Parathyroid adenoma (tissue), 2 donors: ENCODE measurements around the gene VENTX.
A peak's percentile ranks its signal among the peaks of the same experiment; 100 is the strongest.

Experiments
- H2AFZ ChIP-seq: fragments of 300-600 bp; sonication (generic); one replicate; pipeline ENCODE4 v1.7.0; 2017; ENCODE audit warnings: antibody characterized with exemption, mild to moderate bottlenecking
- H3K27ac ChIP-seq: fragments of 300-600 bp; sonication (generic); one replicate; pipeline ENCODE4 v1.7.0; 2017
- H3K27me3 ChIP-seq: fragments of 300-600 bp; sonication (generic); one replicate; pipeline ENCODE4 v1.7.0; 2017; ENCODE audit warnings: low read length; ENCODE audit not compliant: control insufficient read depth, insufficient read depth
- H3K36me3 ChIP-seq: fragments of 300-600 bp; sonication (generic); one replicate; pipeline ENCODE4 v1.7.0; 2017; ENCODE audit warnings: low read length; ENCODE audit not compliant: control insufficient read depth, insufficient read depth
- H3K4me1 ChIP-seq: fragments of 300-600 bp; sonication (generic); one replicate; pipeline ENCODE4 v1.7.0; 2017; ENCODE audit warnings: control low read depth
- H3K4me2 ChIP-seq: fragments of 300-600 bp; sonication (generic); one replicate; pipeline ENCODE4 v1.7.0; 2017; ENCODE audit warnings: low read length
- H3K4me3 ChIP-seq: fragments of 300-600 bp; sonication (generic); one replicate; pipeline ENCODE4 v1.7.0; 2017; ENCODE audit warnings: low read depth, low read length
- H3K79me2 ChIP-seq: fragments of 300-600 bp; sonication (generic); one replicate; pipeline ENCODE4 v1.7.0; 2017; ENCODE audit warnings: control low read depth
- H3K9ac ChIP-seq: fragments of 300-600 bp; sonication (generic); one replicate; pipeline ENCODE4 v1.7.0; 2017; ENCODE audit warnings: mild to moderate bottlenecking
- H3K9me3 ChIP-seq: fragments of 300-600 bp; sonication (generic); one replicate; pipeline ENCODE4 v1.7.0; 2017; ENCODE audit warnings: low read length; ENCODE audit not compliant: control insufficient read depth
- TF ChIP-seq, protein P1 (sequence below): fragments of 300-600 bp; sonication (generic); IDR thresholded peaks from one replicate; pipeline ENCODE4 v1.7.0; 2017; ENCODE audit warnings: antibody characterized with exemption, mild to moderate bottlenecking
- donor health status: primary hyperparathyroidism.

Gene VENTX, protein sequence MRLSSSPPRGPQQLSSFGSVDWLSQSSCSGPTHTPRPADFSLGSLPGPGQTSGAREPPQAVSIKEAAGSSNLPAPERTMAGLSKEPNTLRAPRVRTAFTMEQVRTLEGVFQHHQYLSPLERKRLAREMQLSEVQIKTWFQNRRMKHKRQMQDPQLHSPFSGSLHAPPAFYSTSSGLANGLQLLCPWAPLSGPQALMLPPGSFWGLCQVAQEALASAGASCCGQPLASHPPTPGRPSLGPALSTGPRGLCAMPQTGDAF

DNA sequence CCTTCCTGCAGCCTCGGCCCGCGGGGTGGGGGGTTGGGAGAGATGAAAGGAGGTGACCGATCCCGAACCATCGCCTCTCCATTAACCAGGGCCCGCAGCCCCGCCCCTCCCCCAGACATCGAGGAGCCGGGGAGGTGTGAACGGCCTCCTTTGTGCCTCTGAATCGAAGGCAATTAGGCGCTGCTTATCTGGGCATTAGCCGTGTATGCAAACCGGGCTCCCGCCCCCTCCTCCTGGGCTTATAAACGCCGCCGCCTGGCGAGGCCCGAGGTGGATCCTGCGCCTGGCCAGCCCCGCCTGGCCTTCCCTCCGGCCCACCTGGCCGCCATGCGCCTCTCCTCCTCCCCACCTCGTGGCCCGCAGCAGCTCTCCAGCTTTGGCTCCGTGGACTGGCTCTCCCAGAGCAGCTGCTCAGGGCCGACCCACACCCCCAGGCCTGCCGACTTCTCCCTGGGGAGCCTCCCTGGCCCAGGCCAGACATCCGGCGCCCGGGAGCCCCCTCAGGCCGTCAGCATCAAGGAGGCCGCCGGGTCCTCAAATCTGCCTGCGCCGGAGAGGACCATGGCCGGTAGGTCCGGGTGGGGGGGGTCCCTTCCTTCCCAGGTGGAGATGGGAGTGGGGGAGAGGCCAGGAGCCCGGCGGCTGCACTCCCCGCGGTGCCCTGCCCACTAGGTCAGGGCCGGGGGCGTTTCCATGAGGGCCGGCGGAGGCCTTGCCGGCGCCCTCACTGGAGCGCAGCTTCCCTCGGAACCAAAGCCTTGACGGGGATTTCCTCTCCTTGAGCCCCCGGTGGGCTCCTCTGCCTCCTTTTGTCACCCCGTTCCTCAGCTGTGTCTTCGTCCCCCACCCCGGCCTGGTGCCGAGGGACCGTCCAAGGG is at the start of gene VENTX:
VENTX (plus strand) TSS at position 268 of the 878 bp plus-strand sequence; CDS start at position 328, 60 bp downstream.
- Histone ChIP-seq H3K9ac (no peak within 1 kb of the TSS), H3K27ac (no peak within 1 kb of the TSS), H3K9me3 (no peaks in the 10 kb centered on the region), H3K27me3 (no peaks in the 10 kb centered on the region), H3K4me3 (peak within 1 kb of the TSS; percentile 11), H2AFZ (no peak within 1 kb of the TSS), H3K4me1 (no peaks in the 10 kb centered on the region), H3K79me2 (no peaks in the 10 kb centered on the region), H3K36me3 (no peaks in the 10 kb centered on the region), H3K4me2 (peak within 1 kb of the TSS; percentile 38)
- TF ChIP-seq, protein P1, sequence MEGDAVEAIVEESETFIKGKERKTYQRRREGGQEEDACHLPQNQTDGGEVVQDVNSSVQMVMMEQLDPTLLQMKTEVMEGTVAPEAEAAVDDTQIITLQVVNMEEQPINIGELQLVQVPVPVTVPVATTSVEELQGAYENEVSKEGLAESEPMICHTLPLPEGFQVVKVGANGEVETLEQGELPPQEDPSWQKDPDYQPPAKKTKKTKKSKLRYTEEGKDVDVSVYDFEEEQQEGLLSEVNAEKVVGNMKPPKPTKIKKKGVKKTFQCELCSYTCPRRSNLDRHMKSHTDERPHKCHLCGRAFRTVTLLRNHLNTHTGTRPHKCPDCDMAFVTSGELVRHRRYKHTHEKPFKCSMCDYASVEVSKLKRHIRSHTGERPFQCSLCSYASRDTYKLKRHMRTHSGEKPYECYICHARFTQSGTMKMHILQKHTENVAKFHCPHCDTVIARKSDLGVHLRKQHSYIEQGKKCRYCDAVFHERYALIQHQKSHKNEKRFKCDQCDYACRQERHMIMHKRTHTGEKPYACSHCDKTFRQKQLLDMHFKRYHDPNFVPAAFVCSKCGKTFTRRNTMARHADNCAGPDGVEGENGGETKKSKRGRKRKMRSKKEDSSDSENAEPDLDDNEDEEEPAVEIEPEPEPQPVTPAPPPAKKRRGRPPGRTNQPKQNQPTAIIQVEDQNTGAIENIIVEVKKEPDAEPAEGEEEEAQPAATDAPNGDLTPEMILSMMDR = no peak

DNA sequence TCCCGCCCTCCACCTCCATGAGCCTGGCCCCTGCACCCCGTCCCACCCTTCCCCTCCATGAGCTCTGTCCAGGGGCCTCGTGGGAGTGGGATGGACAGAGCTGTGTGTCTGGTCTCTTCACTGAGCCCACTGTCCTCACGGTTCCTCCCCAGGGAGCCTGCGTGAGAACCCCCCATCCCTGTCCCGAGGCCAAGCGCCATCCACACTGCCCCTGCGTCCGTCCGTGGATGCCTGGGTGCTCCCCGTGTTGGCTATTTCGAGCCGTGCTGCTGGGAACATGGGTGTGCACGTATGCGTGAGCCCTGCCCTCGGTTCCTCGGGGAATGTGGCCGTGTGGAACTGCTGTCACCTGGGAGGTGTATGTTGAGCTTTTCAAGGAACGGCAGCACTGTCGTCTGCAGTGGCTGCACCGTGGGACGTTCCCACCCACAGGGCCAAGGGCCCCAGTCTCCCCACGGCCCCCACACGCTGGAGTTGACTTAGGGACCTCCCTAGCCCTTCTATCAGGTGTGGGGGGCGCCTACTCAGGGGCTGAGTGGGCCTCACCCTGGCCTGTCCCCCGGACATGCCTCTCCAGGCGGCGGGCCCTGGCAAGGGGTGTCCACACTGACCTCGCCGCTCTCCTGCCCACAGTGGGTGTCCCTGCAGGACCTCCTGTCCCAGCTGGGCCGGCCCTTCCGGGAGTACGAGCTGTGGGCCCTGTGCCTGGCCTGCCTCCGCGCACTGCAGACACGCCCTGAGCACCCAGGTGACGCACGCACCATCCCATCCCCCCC is 49.6 kb upstream of the VENTX start:
- TF ChIP-seq, protein P1 = no peak
- Histone ChIP-seq H3K27ac (no peak overlapping the region), H3K36me3 (no peaks in the 10 kb centered on the region), H3K27me3 (no peaks in the 10 kb centered on the region), H2AFZ (no peak overlapping the region), H3K4me3 (no peak overlapping the region), H3K4me2 (no peak overlapping the region), H3K9ac (no peak overlapping the region), H3K9me3 (no peaks in the 10 kb centered on the region), H3K4me1 (no peaks in the 10 kb centered on the region), H3K79me2 (no peaks in the 10 kb centered on the region)

DNA sequence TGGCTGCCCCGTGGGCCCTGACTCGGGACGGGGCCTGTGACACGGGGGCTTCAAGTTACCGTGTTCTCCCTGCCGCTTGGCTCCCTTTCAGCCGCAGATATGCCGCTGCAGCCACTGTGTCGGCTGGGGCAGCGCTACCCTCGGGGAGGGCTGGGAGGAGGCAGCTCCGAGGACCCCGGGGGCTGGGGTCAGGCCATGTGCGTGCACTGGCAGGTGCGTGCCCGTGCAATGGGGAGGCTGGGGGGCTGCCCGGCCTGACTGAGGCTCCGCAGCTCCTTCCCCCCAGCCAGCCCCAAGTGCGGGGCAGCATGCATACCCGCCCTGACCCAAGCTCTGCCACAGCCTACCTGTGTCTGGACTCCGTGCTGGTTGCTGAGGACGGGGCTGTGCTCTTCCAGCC is 48.4 kb upstream of the VENTX start:
- no peaks in the 10 kb centered on the region for H3K4me1 ChIP-seq
- H3K79me2 ChIP-seq = no peaks in the 10 kb centered on the region
- TF ChIP-seq, protein P1 = no peak
- H3K4me3 ChIP-seq = no peak overlapping the region
- H3K27ac ChIP-seq = no peak overlapping the region
- H3K9me3 ChIP-seq = no peaks in the 10 kb centered on the region
- H3K36me3 ChIP-seq = no peaks in the 10 kb centered on the region
- H3K4me2 ChIP-seq = no peak overlapping the region
- H3K9ac ChIP-seq = no peak overlapping the region
- no peak overlapping the region for H2AFZ ChIP-seq
- H3K27me3 ChIP-seq = no peaks in the 10 kb centered on the region

DNA sequence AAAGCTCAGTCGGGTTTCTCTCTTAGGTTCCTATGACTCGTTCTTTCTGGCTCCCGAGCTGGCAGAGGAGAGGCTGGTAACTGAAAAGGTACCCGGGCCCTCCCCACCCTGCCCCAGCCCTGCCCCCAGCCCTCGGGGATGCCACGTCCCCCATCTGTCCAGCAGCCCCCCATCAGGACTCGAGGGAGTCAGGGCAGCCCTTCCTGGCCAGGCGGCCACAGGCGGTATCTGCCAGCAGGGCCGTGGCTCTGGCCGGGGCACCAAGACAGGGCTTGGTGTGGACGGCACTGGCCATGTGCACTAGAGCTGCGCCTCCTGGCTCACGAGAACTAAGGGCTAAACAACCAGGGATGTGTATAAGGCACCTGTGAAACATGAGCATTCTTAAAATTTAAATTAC is 47.9 kb upstream of the VENTX start:
- Histone ChIP-seq H3K9me3 (no peaks in the 10 kb centered on the region), H3K36me3 (no peaks in the 10 kb centered on the region), H3K9ac (no peak overlapping the region), H3K27ac (no peak overlapping the region), H3K4me3 (no peak overlapping the region), H3K4me2 (no peak overlapping the region), H3K27me3 (no peaks in the 10 kb centered on the region), H3K4me1 (no peaks in the 10 kb centered on the region), H3K79me2 (no peaks in the 10 kb centered on the region), H2AFZ (no peak overlapping the region)
- TF ChIP-seq, protein P1 = no peak
